OCI-LY3 (cell line): Measurements from ENCODE around the gene PGAP6.
"Not testable (repeated sequence)": the region's sequence is repeated elsewhere in the genome, so short reads cannot be mapped to it uniquely, and the experiment has no call there.

Experiments used
- H2AFZ ChIP-seq: fragments of 200-600, 300-600 bp; shearing (Covaris generic); 2 replicates; pipeline ENCODE4 v1.6.0; 2014; ENCODE audit warnings: antibody characterized with exemption, low read depth, low read length
- H3K27ac ChIP-seq: fragments of 200-600, 300-600 bp; sonication (generic); 2 replicates; pipeline ENCODE4 v1.5.1; 2014; ENCODE audit warnings: mild to moderate bottlenecking, low read length, moderate library complexity, mixed read lengths
- H3K27me3 ChIP-seq: fragments of 200-600, 300-600 bp; sonication (generic); 2 replicates; pipeline ENCODE4 v1.6.1; 2014; ENCODE audit warnings: low read depth, low read length, mixed read lengths
- H3K36me3 ChIP-seq: fragments of 200-600, 300-600 bp; sonication (generic); replicated peaks from 2 replicates; pipeline ENCODE3; 2014; ENCODE audit warnings: low read depth, low read length, mixed read lengths
- H3K4me1 ChIP-seq: fragments of 300-600, 200-600 bp; sonication (generic); 2 replicates; pipeline ENCODE4 v1.6.1; 2014; ENCODE audit warnings: low read length, mixed read lengths
- H3K4me2 ChIP-seq: fragments of 200-600, 300-600 bp; sonication (generic); 2 replicates; pipeline ENCODE4 v1.6.1; 2014; ENCODE audit warnings: low read length, mixed read lengths
- H3K4me3 ChIP-seq: fragments of 300-600, 200-600 bp; sonication (generic); 2 replicates; pipeline ENCODE4 v1.5.1; 2014; ENCODE audit warnings: antibody characterized with exemption, mild to moderate bottlenecking, low read length, moderate library complexity
- H3K79me2 ChIP-seq: fragments of 300-600, 200-600 bp; shearing (Covaris generic); 2 replicates; pipeline ENCODE4 v1.6.1; 2014; ENCODE audit warnings: mild to moderate bottlenecking, low read length, mixed read lengths
- H3K9ac ChIP-seq: fragments of 300-600, 200-600 bp; shearing (Covaris generic); 2 replicates; pipeline ENCODE4 v1.6.0; 2014; ENCODE audit warnings: mild to moderate bottlenecking, low read length, moderate library complexity
- H3K9me3 ChIP-seq: fragments of 200-600, 300-600 bp; shearing (Covaris generic); 2 replicates; pipeline ENCODE4 v1.6.1; 2014; ENCODE audit warnings: low read length, mixed read lengths; ENCODE audit not compliant: insufficient read depth
- H4K20me1 ChIP-seq: fragments of 200-600, 300-600 bp; sonication (generic); 2 replicates; pipeline ENCODE4 v1.6.1; 2016; ENCODE audit warnings: low read length, mixed read lengths; ENCODE audit not compliant: insufficient read depth
- EZH2phosphoT487 ChIP-seq: fragments of 200-600 bp; shearing (Covaris generic); IDR thresholded peaks from 2 replicates; pipeline ENCODE4 v1.6.1; 2018; ENCODE audit warnings: antibody characterized with exemption, mixed run types, low read depth
- TF ChIP-seq, protein P1 (sequence below): fragments of 200-600, 300-600 bp; sonication (generic); IDR thresholded peaks from 2 replicates; pipeline ENCODE4 v1.5.1; 2014; ENCODE audit warnings: antibody characterized with exemption, low read length, low read depth

The PGAP6 gene

GRCh38 chr16:347203-347602 is 34.6 kb downstream of the PGAP6 start:
- H3K4me1 ChIP-seq = peaks cover 2% of the 10 kb centered on the region; the same call in 1 of the 2 replicates
- H3K27ac ChIP-seq = no peak overlapping the region
- H3K9me3 ChIP-seq = no peaks in the 10 kb centered on the region
- H4K20me1 ChIP-seq = peaks cover 31% of the 10 kb centered on the region
- H3K4me3 ChIP-seq = no peak overlapping the region
- no peaks in the 10 kb centered on the region for H3K27me3 ChIP-seq
- no peak overlapping the region for H2AFZ ChIP-seq
- H3K9ac ChIP-seq = no peak overlapping the region
- H3K79me2 ChIP-seq = peaks cover 89% of the 10 kb centered on the region
- TF ChIP-seq, protein P1, sequence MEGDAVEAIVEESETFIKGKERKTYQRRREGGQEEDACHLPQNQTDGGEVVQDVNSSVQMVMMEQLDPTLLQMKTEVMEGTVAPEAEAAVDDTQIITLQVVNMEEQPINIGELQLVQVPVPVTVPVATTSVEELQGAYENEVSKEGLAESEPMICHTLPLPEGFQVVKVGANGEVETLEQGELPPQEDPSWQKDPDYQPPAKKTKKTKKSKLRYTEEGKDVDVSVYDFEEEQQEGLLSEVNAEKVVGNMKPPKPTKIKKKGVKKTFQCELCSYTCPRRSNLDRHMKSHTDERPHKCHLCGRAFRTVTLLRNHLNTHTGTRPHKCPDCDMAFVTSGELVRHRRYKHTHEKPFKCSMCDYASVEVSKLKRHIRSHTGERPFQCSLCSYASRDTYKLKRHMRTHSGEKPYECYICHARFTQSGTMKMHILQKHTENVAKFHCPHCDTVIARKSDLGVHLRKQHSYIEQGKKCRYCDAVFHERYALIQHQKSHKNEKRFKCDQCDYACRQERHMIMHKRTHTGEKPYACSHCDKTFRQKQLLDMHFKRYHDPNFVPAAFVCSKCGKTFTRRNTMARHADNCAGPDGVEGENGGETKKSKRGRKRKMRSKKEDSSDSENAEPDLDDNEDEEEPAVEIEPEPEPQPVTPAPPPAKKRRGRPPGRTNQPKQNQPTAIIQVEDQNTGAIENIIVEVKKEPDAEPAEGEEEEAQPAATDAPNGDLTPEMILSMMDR = no peak
- TF ChIP-seq EZH2phosphoT487 = no peak
- H3K4me2 ChIP-seq = no peak overlapping the region
- H3K36me3 ChIP-seq = peaks cover 12% of the 10 kb centered on the region

GRCh38 chr16:346587-346986 is 35.2 kb downstream of the PGAP6 start:
- H3K36me3 ChIP-seq = peaks cover 12% of the 10 kb centered on the region
- peaks cover 31% of the 10 kb centered on the region for H4K20me1 ChIP-seq
- H3K4me1 ChIP-seq = peaks cover 2% of the 10 kb centered on the region; the same call in 1 of the 2 replicates
- H3K9ac ChIP-seq = no peak overlapping the region
- peaks cover 84% of the 10 kb centered on the region for H3K79me2 ChIP-seq
- H3K27ac ChIP-seq = no peak overlapping the region
- H3K9me3 ChIP-seq = no peaks in the 10 kb centered on the region
- H3K4me2 ChIP-seq = no peak overlapping the region
- no peak overlapping the region for H2AFZ ChIP-seq
- no peaks in the 10 kb centered on the region for H3K27me3 ChIP-seq
- no peak overlapping the region for H3K4me3 ChIP-seq
- no peak for TF ChIP-seq EZH2phosphoT487
- TF ChIP-seq, protein P1 = no peak

DNA sequence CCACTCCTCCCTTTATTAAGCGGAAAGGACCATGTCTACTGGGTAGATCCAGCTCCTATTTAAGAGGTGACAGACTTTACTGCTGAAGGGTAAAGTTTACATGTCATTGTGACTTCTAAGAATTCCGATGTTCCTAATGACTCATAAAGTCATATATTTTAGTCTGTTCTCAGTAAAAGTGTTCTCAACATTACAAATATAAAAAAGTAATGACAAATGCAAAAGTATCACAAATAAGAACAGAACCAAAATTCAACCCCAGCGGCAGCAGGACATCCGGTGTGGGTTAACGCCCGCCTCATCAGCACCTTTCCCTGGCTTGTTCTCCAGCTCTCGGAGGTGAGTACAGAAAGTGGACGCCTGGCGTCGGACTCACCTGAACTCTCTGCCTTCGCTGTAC is 36.0 kb downstream of the PGAP6 start:
- Histone ChIP-seq H2AFZ (no peak overlapping the region), H3K4me2 (no peak overlapping the region), H3K4me1 (no peaks in the 10 kb centered on the region), H4K20me1 (peaks cover 32% of the 10 kb centered on the region), H3K4me3 (no peak overlapping the region), H3K36me3 (peaks cover 12% of the 10 kb centered on the region), H3K27ac (no peak overlapping the region), H3K79me2 (peaks cover 82% of the 10 kb centered on the region), H3K27me3 (no peaks in the 10 kb centered on the region), H3K9ac (no peak overlapping the region), H3K9me3 (no peaks in the 10 kb centered on the region)
- TF ChIP-seq, protein P1 = no peak
- TF ChIP-seq EZH2phosphoT487 = no peak

DNA sequence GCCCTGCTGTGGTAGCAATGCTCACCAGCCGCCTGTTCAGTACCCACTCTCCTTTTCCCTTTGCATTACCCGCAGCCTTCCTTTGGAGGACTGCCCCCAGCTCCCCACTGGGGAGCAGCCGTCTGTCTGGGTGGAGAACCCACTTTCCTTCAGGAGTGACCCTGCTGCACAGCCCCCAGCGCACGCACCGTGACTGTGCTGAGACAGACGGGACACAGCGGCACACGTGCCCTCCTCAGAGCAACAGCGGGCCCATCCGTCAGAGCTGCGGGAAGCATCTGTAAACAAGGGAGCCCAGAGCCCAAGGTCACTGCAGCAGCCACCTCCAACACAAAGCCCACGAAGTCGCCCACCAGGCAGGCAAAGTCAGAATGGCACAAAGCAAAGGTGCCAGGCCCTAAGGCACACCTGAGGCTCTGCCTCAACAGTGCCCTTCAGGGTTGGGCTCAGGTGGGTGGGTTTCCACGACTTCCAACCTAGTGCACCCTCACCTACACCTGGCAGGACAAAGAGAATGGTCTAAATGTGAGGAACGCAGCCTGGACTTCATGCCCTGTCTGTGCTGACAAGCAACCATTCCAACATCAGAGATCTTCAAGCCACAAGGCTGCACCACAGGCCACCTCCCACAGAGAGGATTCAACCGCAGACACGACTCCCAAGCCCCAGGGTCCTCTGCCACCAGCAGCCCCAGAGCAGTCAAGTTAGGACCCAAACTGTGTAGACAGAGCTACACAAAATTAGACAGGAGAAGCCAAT is 39.1 kb downstream of the PGAP6 start:
- Histone ChIP-seq H3K9ac (no peak overlapping the region), H3K79me2 (peaks cover 80% of the 10 kb centered on the region), H3K4me2 (no peak overlapping the region), H3K27me3 (no peaks in the 10 kb centered on the region), H3K4me3 (no peak overlapping the region), H4K20me1 (peaks cover 42% of the 10 kb centered on the region), H3K36me3 (peaks cover 7% of the 10 kb centered on the region), H3K9me3 (no peaks in the 10 kb centered on the region), H3K4me1 (no peaks in the 10 kb centered on the region), H3K27ac (no peak overlapping the region), H2AFZ (no peak overlapping the region)
- TF ChIP-seq, protein P1 = no peak
- TF ChIP-seq EZH2phosphoT487 = no peak

DNA sequence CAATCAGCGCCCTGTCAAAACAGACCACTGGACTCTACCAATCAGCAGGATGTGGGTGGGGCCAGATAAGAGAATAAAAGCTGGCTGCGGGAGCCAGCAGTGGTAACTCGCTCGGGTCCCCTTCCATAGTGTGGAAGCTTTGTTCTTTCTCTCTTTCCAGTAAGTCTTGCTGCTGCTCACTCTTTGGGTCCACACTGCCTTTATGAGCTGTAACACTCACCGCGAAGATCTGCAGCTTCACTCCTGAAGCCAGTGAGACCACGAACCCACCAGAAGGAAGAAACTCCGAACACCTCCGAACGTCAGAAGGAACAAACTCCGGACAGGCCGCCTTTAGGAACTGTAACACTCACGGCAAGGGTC is 39.8 kb downstream of the PGAP6 start:
- not testable (repeated sequence) for H3K4me2 ChIP-seq, H2AFZ ChIP-seq, H3K4me1 ChIP-seq, H3K27ac ChIP-seq, H3K27me3 ChIP-seq, H3K36me3 ChIP-seq, H3K9ac ChIP-seq, H3K9me3 ChIP-seq, H3K4me3 ChIP-seq
- Histone ChIP-seq H4K20me1 (peaks cover 39% of the 10 kb centered on the region), H3K79me2 (peaks cover 79% of the 10 kb centered on the region)

- H3K9ac ChIP-seq, H2AFZ ChIP-seq, H3K4me3 ChIP-seq, H3K4me2 ChIP-seq, H3K9me3 ChIP-seq, H3K4me1 ChIP-seq, H3K27ac ChIP-seq, H3K27me3 ChIP-seq, H3K36me3 ChIP-seq: not testable (repeated sequence)
- Histone ChIP-seq H3K79me2 (peaks cover 75% of the 10 kb centered on the region), H4K20me1 (peaks cover 38% of the 10 kb centered on the region)
Observed at GRCh38 chr16:341095-341973, 40.4 kb downstream of the PGAP6 start.
